Measurements from ENCODE around the gene ZNF14. TPM values are rescaled to one million over a fixed set of nuclear protein-coding genes. Genes with fewer than 3 reads are reported as not detected.
A peak's percentile ranks its signal among the peaks of the same experiment; 100 is the strongest.

ZNF14 gene
- total and polyA plus RNA-seq, 2 experiments from 2014 or later, result 4.6 to 7.3 TPM

- TF ChIP-seq, protein P1, sequence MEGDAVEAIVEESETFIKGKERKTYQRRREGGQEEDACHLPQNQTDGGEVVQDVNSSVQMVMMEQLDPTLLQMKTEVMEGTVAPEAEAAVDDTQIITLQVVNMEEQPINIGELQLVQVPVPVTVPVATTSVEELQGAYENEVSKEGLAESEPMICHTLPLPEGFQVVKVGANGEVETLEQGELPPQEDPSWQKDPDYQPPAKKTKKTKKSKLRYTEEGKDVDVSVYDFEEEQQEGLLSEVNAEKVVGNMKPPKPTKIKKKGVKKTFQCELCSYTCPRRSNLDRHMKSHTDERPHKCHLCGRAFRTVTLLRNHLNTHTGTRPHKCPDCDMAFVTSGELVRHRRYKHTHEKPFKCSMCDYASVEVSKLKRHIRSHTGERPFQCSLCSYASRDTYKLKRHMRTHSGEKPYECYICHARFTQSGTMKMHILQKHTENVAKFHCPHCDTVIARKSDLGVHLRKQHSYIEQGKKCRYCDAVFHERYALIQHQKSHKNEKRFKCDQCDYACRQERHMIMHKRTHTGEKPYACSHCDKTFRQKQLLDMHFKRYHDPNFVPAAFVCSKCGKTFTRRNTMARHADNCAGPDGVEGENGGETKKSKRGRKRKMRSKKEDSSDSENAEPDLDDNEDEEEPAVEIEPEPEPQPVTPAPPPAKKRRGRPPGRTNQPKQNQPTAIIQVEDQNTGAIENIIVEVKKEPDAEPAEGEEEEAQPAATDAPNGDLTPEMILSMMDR (IDR thresholded peaks at IDR 0.05; ENCODE audit: poor library complexity), result no peak
- TF ChIP-seq EZH2phosphoT487 (IDR thresholded peaks at IDR 0.05; ENCODE audit: low read depth, severe bottlenecking, unreplicated experiment), result no peak
- TF ChIP-seq EZH2 (IDR thresholded peaks at IDR 0.05; ENCODE audit: borderline replicate concordance), result no peak
- H3K9me3 ChIP-seq (ENCODE audit: low read depth), result no peaks in the 10 kb centered on the region
- peak within 1 kb of the TSS; percentile 84 for H3K27ac ChIP-seq
- H3K4me2 ChIP-seq, result peak within 1 kb of the TSS; percentile 95
- peaks cover 37% of the 10 kb centered on the region for H3K79me2 ChIP-seq
- H3K4me1 ChIP-seq (ENCODE audit: insufficient read depth), result peaks cover 11% of the 10 kb centered on the region
- no peaks in the 10 kb centered on the region for H3K9me2 ChIP-seq (replicated peaks; ENCODE audit: insufficient read depth)
- H4K20me1 ChIP-seq (ENCODE audit: insufficient read depth, poor library complexity, severe bottlenecking), result peaks cover 17% of the 10 kb centered on the region
- H2AFZ ChIP-seq, result peak within 1 kb of the TSS; percentile 48
- H3K36me3 ChIP-seq (replicated peaks; ENCODE audit: insufficient read depth, low read depth), result no peaks in the 10 kb centered on the region
- peak; percentile 97 for DNase-seq (ENCODE audit: low spot score)
- no peaks in the 10 kb centered on the region for H3K27me3 ChIP-seq
- H3K4me3 ChIP-seq, result peak within 1 kb of the TSS; percentile 80
- under 1% methylated on average over 72 of the region's 85 CpGs for WGBS (ENCODE audit: low lambda C conversion rate, missing lambda C conversion rate)
These were observed 69.4 kb downstream of the ZNF14 start, which contains the start of gene ATP13A1 for GRCh38 chr19:19663256-19664120. Gene ATP13A1, minus strand, starts transcription at chr19:19663676. Its CDS starts 10 bp downstream, at chr19:19663666.

DNA sequence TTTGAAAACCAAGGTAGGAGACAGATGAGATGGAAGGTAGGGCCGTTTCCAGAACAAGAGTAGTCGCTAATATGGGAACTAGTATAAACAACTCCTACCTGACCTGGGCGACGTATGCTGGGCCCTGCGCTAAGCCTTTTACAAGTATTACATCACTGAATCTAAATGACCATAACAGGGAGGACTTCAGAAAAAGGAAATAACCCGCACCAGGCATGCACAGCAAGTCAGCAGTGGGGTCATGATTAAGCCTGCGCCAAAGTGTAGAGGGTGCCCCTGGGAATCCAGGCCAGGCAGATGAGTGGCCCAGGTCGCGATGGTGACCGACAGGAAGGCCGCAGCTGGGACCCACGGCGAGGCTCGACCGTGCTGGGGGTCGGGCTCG, 70.0 kb downstream of the ZNF14 start:
- no peak for TF ChIP-seq EZH2phosphoT487 (IDR thresholded peaks at IDR 0.05; ENCODE audit: low read depth, severe bottlenecking, unreplicated experiment)
- TF ChIP-seq EZH2 (IDR thresholded peaks at IDR 0.05; ENCODE audit: borderline replicate concordance), result no peak
- TF ChIP-seq, protein P1 (IDR thresholded peaks at IDR 0.05; ENCODE audit: poor library complexity), result no peak
- Histone ChIP-seq H3K4me2 (peak overlapping the region; percentile 95), H3K4me1 (ENCODE audit: insufficient read depth) (peaks cover 11% of the 10 kb centered on the region), H4K20me1 (ENCODE audit: insufficient read depth, poor library complexity, severe bottlenecking) (peaks cover 17% of the 10 kb centered on the region), H3K27me3 (no peaks in the 10 kb centered on the region), H3K4me3 (peak overlapping the region; percentile 80), H3K79me2 (peaks cover 37% of the 10 kb centered on the region), H3K36me3 (replicated peaks; ENCODE audit: insufficient read depth, low read depth) (no peaks in the 10 kb centered on the region), H3K9me3 (ENCODE audit: low read depth) (no peaks in the 10 kb centered on the region), H2AFZ (peak overlapping the region; percentile 48), H3K27ac (peak overlapping the region; percentile 84), H3K9me2 (replicated peaks; ENCODE audit: insufficient read depth) (no peaks in the 10 kb centered on the region)
- WGBS (ENCODE audit: low lambda C conversion rate, missing lambda C conversion rate), result 11% methylated on average over 17 of the region's 17 CpGs
- DNase-seq (ENCODE audit: low spot score), result no peak

- H3K4me1 ChIP-seq (ENCODE audit: insufficient read depth), result peaks cover 11% of the 10 kb centered on the region
- H3K79me2 ChIP-seq, result peaks cover 37% of the 10 kb centered on the region
These were observed 70.6 kb downstream of the ZNF14 start for GRCh38 chr19:19662344-19662743.

More at GRCh38 chr19:19662344-19662743, 70.6 kb downstream of the ZNF14 start:
- WGBS (ENCODE audit: low lambda C conversion rate, missing lambda C conversion rate), result 78% methylated on average over 8 of the region's 8 CpGs
- Histone ChIP-seq H2AFZ (no peak overlapping the region), H3K4me2 (peak overlapping the region; percentile 95), H3K9me3 (ENCODE audit: low read depth) (no peaks in the 10 kb centered on the region), H4K20me1 (ENCODE audit: insufficient read depth, poor library complexity, severe bottlenecking) (peaks cover 17% of the 10 kb centered on the region), H3K36me3 (replicated peaks; ENCODE audit: insufficient read depth, low read depth) (no peaks in the 10 kb centered on the region), H3K9me2 (replicated peaks; ENCODE audit: insufficient read depth) (no peaks in the 10 kb centered on the region), H3K4me3 (peak overlapping the region; percentile 80), H3K27me3 (no peaks in the 10 kb centered on the region), H3K27ac (peak overlapping the region; percentile 84)
- no peak for TF ChIP-seq EZH2phosphoT487 (IDR thresholded peaks at IDR 0.05; ENCODE audit: low read depth, severe bottlenecking, unreplicated experiment)
- TF ChIP-seq, protein P1 (IDR thresholded peaks at IDR 0.05; ENCODE audit: poor library complexity), result no peak
- no peak for TF ChIP-seq EZH2 (IDR thresholded peaks at IDR 0.05; ENCODE audit: borderline replicate concordance)
- DNase-seq (ENCODE audit: low spot score), result no peak

Measured in hepatocyte (in vitro differentiated cells).